Measurements from ENCODE around the gene CCDC9B.

Gene CCDC9B

GRCh38 chr15:40287505-40287904 lies 53.2 kb downstream of the CCDC9B start:
- DNase-seq: no peak

DNA sequence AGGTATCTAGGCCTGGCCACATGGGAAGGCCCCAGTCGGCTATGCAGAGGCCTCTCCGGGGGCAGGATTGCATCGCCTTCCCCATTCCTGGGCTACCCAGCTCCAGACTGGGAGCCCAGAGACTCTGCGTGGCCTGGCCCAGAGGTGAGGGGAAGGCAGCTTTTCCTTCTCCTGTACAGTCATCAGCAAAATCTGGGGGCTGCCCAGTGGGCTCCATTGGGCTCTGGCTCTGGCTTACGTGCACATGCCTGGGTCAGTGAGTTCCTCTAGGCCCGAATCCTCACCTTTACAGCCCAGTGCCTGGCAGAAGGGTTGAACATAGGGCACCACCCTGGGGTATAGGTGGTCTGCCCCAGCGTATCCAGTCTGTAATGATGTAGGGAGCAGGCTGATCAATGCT lies 53.9 kb downstream of the CCDC9B start:
- no peak for DNase-seq

DNA sequence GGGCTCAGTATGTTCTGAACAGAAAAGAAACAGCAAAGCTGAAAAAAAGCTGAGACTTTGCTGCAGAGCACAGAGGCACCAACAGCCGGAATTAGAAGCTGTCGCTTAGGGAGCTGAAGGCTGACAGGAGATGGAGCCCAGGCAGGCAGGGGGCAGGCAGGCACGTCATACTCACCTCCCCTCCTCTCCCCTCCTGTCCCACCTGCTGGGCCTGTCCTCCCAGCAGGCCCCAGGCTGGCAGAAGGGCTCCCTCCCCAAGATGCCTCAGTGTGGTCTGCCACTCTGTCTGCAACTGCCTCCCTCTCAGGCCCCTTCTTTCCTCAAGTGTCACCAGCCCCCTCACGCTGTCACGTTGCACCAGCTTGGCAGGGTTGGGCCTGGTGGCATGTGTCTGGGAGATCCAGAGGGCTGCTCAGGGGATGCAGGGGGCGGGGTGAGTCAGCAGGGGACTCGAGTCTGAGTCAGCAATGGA lies 54.6 kb downstream of the CCDC9B start:
- DNase-seq: no peak

DNA sequence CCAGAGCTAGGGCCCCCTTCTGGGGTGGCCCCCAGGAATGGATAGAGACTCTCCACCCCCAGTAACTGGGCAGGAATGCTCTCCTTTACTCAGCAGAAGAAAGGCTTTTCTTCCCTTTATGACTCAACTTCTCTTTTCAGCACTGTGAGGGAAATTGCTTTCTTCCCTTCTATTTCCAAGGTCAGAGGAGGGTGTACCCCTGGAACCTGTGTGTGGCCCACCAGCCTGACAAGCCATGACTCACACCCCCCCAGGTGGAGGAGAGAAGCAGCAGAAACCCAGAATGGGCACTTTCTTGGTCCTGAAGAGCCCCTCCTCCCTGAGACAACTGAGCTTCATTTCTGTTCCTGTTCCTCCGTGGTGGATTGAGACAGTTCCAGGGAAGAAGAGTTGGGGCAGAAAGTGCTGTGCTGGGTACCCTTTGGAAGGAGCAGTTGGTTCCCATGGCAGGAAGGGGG lies 55.2 kb downstream of the CCDC9B start:
- no peak for DNase-seq

DNA sequence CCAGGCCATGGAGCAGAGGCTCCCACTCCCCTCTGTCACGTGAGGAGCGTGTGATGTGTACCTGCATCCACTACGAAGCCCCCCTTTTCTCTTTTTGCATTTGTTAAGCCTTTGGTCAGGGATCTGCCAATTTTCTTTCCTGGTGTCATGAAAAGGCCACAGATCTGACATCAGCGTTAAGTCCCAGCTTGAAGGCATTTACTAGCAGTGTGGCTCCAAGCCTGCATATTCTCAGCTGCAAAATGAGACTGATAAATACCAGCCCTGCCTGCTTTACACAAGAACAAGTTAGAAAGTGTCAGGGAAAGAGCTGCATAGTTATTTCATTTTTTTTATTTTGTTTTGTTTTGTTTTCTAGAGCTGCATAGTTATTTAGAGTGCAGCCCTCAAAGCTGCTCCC lies 55.6 kb downstream of the CCDC9B start:
- DNase-seq: no peak

DNA sequence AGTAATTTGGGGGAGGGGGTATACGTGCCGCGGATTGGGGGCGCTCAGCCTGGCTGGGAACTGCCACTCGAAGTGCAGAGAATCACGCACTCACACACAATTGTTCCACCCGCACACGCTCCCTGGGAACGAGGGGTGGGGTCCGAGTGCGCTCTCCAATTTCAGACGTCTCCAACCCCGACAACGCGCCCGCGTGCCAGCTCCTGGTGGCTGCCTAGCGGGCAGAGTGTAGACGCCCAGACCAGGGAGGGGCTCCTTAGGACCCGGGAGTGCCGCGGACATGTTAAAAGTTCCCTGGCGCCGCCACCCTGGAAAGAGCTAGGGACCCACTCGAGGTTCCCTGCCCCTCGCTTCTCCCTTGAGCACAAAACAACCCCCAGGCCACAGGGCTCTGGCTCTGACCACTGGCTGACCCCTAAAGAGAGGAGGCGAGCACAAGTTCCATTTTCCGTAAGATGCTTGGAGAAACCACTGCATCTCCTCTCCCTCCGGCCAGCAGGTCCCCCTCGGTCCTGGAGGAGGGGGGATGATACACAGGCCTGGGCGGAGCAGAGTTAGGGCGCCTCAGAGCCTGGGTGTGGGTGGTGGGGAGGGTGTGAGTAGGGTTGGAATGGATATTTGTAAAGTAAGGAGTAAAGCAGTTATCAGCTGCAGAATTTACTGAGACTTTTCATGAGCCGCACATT lies 57.0 kb downstream of the CCDC9B start:
- no peak for DNase-seq

- DNase-seq: no peak
Measured at GRCh38 chr15:40282869-40283614, 57.7 kb downstream of the CCDC9B start, which contains the start of gene ANKRD63. ANKRD63 (minus strand) TSS chr15:40283064; CDS start chr15:40282586, 478 bp downstream.

DNA sequence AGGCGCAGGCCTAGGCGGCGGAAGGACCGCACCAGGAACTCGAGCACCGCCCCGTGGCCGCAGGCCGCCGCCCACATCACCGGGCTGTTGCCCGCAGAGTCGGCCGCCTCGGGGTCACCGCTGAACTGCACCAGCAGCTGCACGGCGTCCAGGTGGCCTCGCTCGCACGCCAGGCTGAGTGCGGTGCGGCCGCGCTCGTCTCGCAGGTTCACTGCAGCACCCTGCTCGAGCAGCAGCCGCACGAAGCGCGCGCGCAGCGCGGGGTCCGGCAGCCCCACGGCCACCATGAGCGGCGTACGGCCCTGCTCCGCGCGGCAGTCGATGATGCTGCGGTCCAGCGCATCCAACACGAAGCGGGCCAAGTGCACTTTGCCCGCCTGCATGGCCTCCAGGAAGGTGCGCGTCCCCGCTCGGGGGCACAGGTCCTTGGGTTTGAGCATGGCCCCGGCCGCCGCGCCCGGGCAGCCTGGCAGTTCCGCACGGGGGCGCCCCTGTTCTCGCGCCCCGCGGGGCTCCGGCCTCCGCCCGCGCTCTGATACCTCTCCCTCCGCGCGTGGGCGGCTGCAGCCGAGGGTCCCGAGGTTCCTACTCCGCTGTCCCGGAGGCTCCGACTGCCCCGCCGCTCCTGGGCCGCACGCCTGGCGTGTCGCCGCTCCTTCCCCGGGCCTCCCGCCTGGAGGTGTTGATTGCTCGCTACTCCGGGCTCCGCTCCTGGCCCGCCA lies 58.4 kb downstream of the CCDC9B start:
- DNase-seq: peak; percentile 31

DNA sequence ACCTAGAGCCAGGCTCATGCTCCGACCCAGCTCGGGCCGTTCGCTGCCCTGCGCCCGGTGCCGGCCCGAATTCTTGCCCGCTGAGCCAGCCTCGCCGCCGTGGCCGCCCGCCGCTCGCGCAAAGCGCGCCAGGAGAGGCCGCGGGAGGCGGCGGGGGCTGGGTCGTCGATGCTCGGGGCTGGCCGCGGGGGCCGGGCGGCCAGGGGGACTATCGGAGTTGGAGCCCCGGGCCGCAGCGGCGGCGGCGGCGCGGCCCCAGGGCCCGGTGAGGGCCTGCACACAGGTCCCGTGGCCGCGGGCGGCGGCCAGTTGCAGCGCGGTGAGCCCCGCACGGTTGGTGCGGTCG lies 59.0 kb downstream of the CCDC9B start:
- no peak for DNase-seq

Measured in SHP77 treated with DMSO at 0.1 percent for 48 hours (cell line).